H1 (cell line): ENCODE data around the gene BBS4.
"Not testable (repeated sequence)": the region's sequence is repeated elsewhere in the genome, so short reads cannot be mapped to it uniquely, and the experiment has no call there.

Experiments used
- CTBP2 ChIP-seq: IDR thresholded peaks from 2 replicates; pipeline ENCODE4 v1.7.0; 2011; ENCODE audit warnings: borderline replicate concordance, mild to moderate bottlenecking, moderate library complexity, mixed read lengths, low read length; ENCODE audit not compliant: insufficient read depth, insufficient read length
- CTCF ChIP-seq, 3 experiments: IDR thresholded peaks; 1 replicate in 2 of 3; 2 replicates in 1 of 3; pipeline versions ENCODE4 v1.5.1 to v1.6.1; 2011; ENCODE audit warnings: low read length in 3 of 3, mild to moderate bottlenecking in 3 of 3, inconsistent platforms in 2 of 3, low read depth in 1 of 3, moderate library complexity in 1 of 3; ENCODE audit not compliant: insufficient read depth in 1 of 3; ENCODE audit errors: control extremely low read depth in 1 of 3
- SP1 ChIP-seq: IDR thresholded peaks from 2 replicates; pipeline ENCODE4 v1.6.1; 2011; ENCODE audit warnings: low read depth, low read length
- TAF1 ChIP-seq: IDR thresholded peaks from 2 replicates; pipeline ENCODE4 v1.6.1; 2011; ENCODE audit warnings: mild to moderate bottlenecking, low read depth, low read length

GRCh38 chr15:72728249-72728648 is 42.2 kb downstream of the BBS4 start:
- TF ChIP-seq CTBP2; CTCF (IDR thresholded peaks at IDR 0.05; ENCODE audit: control extremely low read depth in 1 of 3, insufficient read depth in 1 of 3, low read depth in 1 of 3, low read length in 3 of 3); TAF1; SP1: not testable (repeated sequence)
